OCI-LY3 (cell line): Measurements from ENCODE around the gene PRMT7.

Experiments
- H2AFZ ChIP-seq: fragments of 200-600, 300-600 bp; shearing (Covaris generic); 2 replicates; pipeline ENCODE4 v1.6.0; 2014; ENCODE audit warnings: antibody characterized with exemption, low read depth, low read length
- H3K27ac ChIP-seq: fragments of 200-600, 300-600 bp; sonication (generic); 2 replicates; pipeline ENCODE4 v1.5.1; 2014; ENCODE audit warnings: mild to moderate bottlenecking, low read length, moderate library complexity, mixed read lengths
- H3K27me3 ChIP-seq: fragments of 200-600, 300-600 bp; sonication (generic); 2 replicates; pipeline ENCODE4 v1.6.1; 2014; ENCODE audit warnings: low read depth, low read length, mixed read lengths
- H3K36me3 ChIP-seq: fragments of 200-600, 300-600 bp; sonication (generic); replicated peaks from 2 replicates; pipeline ENCODE3; 2014; ENCODE audit warnings: low read depth, low read length, mixed read lengths
- H3K4me1 ChIP-seq: fragments of 300-600, 200-600 bp; sonication (generic); 2 replicates; pipeline ENCODE4 v1.6.1; 2014; ENCODE audit warnings: low read length, mixed read lengths
- H3K4me2 ChIP-seq: fragments of 200-600, 300-600 bp; sonication (generic); 2 replicates; pipeline ENCODE4 v1.6.1; 2014; ENCODE audit warnings: low read length, mixed read lengths
- H3K4me3 ChIP-seq: fragments of 300-600, 200-600 bp; sonication (generic); 2 replicates; pipeline ENCODE4 v1.5.1; 2014; ENCODE audit warnings: antibody characterized with exemption, mild to moderate bottlenecking, low read length, moderate library complexity
- H3K79me2 ChIP-seq: fragments of 300-600, 200-600 bp; shearing (Covaris generic); 2 replicates; pipeline ENCODE4 v1.6.1; 2014; ENCODE audit warnings: mild to moderate bottlenecking, low read length, mixed read lengths
- H3K9ac ChIP-seq: fragments of 300-600, 200-600 bp; shearing (Covaris generic); 2 replicates; pipeline ENCODE4 v1.6.0; 2014; ENCODE audit warnings: mild to moderate bottlenecking, low read length, moderate library complexity
- H3K9me3 ChIP-seq: fragments of 200-600, 300-600 bp; shearing (Covaris generic); 2 replicates; pipeline ENCODE4 v1.6.1; 2014; ENCODE audit warnings: low read length, mixed read lengths; ENCODE audit not compliant: insufficient read depth
- H4K20me1 ChIP-seq: fragments of 200-600, 300-600 bp; sonication (generic); 2 replicates; pipeline ENCODE4 v1.6.1; 2016; ENCODE audit warnings: low read length, mixed read lengths; ENCODE audit not compliant: insufficient read depth
- CTCF ChIP-seq: fragments of 200-600, 300-600 bp; sonication (generic); IDR thresholded peaks from 2 replicates; pipeline ENCODE4 v1.5.1; 2014; ENCODE audit warnings: antibody characterized with exemption, low read length, low read depth
- EZH2phosphoT487 ChIP-seq: fragments of 200-600 bp; shearing (Covaris generic); IDR thresholded peaks from 2 replicates; pipeline ENCODE4 v1.6.1; 2018; ENCODE audit warnings: antibody characterized with exemption, mixed run types, low read depth

PRMT7 gene

DNA sequence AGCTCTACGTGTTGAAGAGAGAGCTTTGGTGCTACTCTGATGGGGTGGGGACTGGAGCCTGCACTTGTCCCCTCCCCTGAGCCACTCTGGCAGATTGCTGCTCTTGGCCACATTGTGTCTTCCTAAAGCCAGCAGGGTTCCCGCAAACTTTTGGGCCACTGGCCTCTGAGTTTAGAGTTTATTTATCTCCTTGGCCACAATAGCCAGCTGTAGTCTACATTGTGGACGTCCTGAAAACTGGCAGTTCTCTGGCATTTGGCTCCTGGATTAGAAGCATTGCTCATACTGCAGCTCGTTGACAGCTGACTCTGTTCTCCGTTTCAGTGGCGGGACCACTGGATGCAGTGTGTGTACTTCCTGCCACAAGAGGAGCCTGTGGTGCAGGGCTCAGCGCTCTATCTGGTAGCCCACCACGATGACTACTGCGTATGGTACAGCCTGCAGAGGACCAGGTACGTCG lies 34.6 kb downstream of the PRMT7 start:
- H3K27me3 ChIP-seq, result no peaks in the 10 kb centered on the region
- no peaks in the 10 kb centered on the region for H3K79me2 ChIP-seq
- no peak overlapping the region for H3K4me3 ChIP-seq
- H3K4me1 ChIP-seq, result no peaks in the 10 kb centered on the region
- H3K9me3 ChIP-seq, result no peaks in the 10 kb centered on the region
- H3K9ac ChIP-seq, result no peak overlapping the region
- TF ChIP-seq EZH2phosphoT487 (no peak), CTCF (no peak)
- H3K36me3 ChIP-seq, result peaks cover 48% of the 10 kb centered on the region
- H4K20me1 ChIP-seq, result no peaks in the 10 kb centered on the region
- no peak overlapping the region for H3K4me2 ChIP-seq
- H2AFZ ChIP-seq, result no peak overlapping the region
- H3K27ac ChIP-seq, result no peak overlapping the region

- Histone ChIP-seq H3K4me2 (no peak overlapping the region), H3K9ac (no peak overlapping the region), H4K20me1 (no peaks in the 10 kb centered on the region), H3K36me3 (peaks cover 41% of the 10 kb centered on the region), H3K4me3 (no peak overlapping the region), H3K27ac (no peak overlapping the region), H3K4me1 (no peaks in the 10 kb centered on the region), H2AFZ (no peak overlapping the region), H3K27me3 (no peaks in the 10 kb centered on the region), H3K79me2 (no peaks in the 10 kb centered on the region), H3K9me3 (no peaks in the 10 kb centered on the region)
- TF ChIP-seq CTCF (no peak), EZH2phosphoT487 (no peak)
These were observed 35.3 kb downstream of the PRMT7 start for GRCh38 chr16:68345958-68346635.

GRCh38 chr16:68346892-68347480 lies 36.2 kb downstream of the PRMT7 start:
- H3K79me2 ChIP-seq, result no peaks in the 10 kb centered on the region
- H4K20me1 ChIP-seq, result no peaks in the 10 kb centered on the region
- no peak overlapping the region for H2AFZ ChIP-seq
- no peak overlapping the region for H3K9ac ChIP-seq
- no peak overlapping the region for H3K4me2 ChIP-seq
- TF ChIP-seq EZH2phosphoT487 (no peak), CTCF (no peak)
- H3K4me3 ChIP-seq, result no peak overlapping the region
- H3K4me1 ChIP-seq, result no peaks in the 10 kb centered on the region
- no peak overlapping the region for H3K27ac ChIP-seq
- no peaks in the 10 kb centered on the region for H3K27me3 ChIP-seq
- no peaks in the 10 kb centered on the region for H3K9me3 ChIP-seq
- H3K36me3 ChIP-seq, result peaks cover 40% of the 10 kb centered on the region

DNA sequence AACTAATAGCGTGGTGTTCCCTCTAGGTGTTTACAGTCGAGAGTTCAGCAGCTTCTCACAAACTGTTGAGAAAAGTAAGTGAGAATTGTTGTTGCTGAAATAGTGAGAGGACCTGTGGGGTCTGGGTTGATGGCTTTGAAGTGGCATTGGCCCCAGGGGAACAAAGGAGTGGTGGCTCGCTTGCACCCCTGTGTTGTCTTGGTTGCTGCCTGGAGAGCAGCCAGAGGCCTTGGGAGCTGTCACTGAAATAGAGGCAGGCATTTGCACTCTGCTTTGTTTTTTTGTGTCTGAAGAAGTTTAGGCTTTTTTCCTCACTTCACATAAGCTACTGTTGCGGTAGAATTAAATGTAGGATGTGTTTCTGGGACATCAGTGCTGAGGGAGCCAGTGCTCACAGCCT lies 36.8 kb downstream of the PRMT7 start:
- H3K9me3 ChIP-seq, result no peaks in the 10 kb centered on the region
- no peak overlapping the region for H3K4me3 ChIP-seq
- H3K79me2 ChIP-seq, result no peaks in the 10 kb centered on the region
- peaks cover 40% of the 10 kb centered on the region for H3K36me3 ChIP-seq
- H3K27ac ChIP-seq, result no peak overlapping the region
- H3K4me2 ChIP-seq, result no peak overlapping the region
- no peaks in the 10 kb centered on the region for H3K27me3 ChIP-seq
- no peak overlapping the region for H3K9ac ChIP-seq
- no peaks in the 10 kb centered on the region for H3K4me1 ChIP-seq
- TF ChIP-seq CTCF (no peak), EZH2phosphoT487 (no peak)
- H2AFZ ChIP-seq, result no peak overlapping the region
- H4K20me1 ChIP-seq, result no peaks in the 10 kb centered on the region
